WI38 (cell line): Measurements from ENCODE around the gene DSEL.

ENCODE experiments used
- H3K4me3 ChIP-seq: 2 replicates; pipeline ENCODE4 v1.5.1; 2011; ENCODE audit warnings: low read depth, mild to moderate bottlenecking, control low read depth, low read length
- CTCF ChIP-seq: IDR thresholded peaks from 2 replicates; pipeline ENCODE4 v1.5.1; 2012; ENCODE audit warnings: low read depth, mild to moderate bottlenecking, control low read depth, low read length

Gene DSEL

GRCh38 chr18:67514465-67514864 is 2.1 kb downstream of the DSEL start:
- H3K4me3 ChIP-seq, result peak overlapping the region; percentile 94
- no peak for TF ChIP-seq CTCF

GRCh38 chr18:67513280-67513679 is 3.2 kb downstream of the DSEL start:
- H3K4me3 ChIP-seq, result peak overlapping the region; percentile 94
- TF ChIP-seq CTCF, result no peak

GRCh38 chr18:67511840-67512239 is 4.7 kb downstream of the DSEL start:
- TF ChIP-seq CTCF, result no peak
- H3K4me3 ChIP-seq, result no peak overlapping the region

- H3K4me3 ChIP-seq, result no peak overlapping the region
- no peak for TF ChIP-seq CTCF
Observed at GRCh38 chr18:67510831-67511230, 5.7 kb downstream of the DSEL start.

GRCh38 chr18:67509741-67510391 is 6.7 kb downstream of the DSEL start:
- no peak for TF ChIP-seq CTCF

GRCh38 chr18:67508146-67508545 is 8.4 kb downstream of the DSEL start:
- no peak for TF ChIP-seq CTCF
- no peak overlapping the region for H3K4me3 ChIP-seq

More at GRCh38 chr18:67509741-67510391, 6.7 kb downstream of the DSEL start:
- H3K4me3 ChIP-seq, result no peak overlapping the region

GRCh38 chr18:67504739-67505138 is 11.8 kb downstream of the DSEL start:
- no peak overlapping the region for H3K4me3 ChIP-seq
- TF ChIP-seq CTCF, result no peak
